ENCODE data around the gene USP31. TPM values are rescaled to one million over a fixed set of nuclear protein-coding genes. Genes with fewer than 3 reads are reported as not detected.

Gene USP31
- total and polyA plus RNA-seq, 2 donors from 2014 or later, result 3.5 to 19.7 TPM

- no peak for FAIRE-seq
- intact Hi-C loops (cut with DNase I), result no loop called here
Measured at GRCh38 chr16:23143391-23143790, 5.9 kb downstream of the USP31 start.

DNA sequence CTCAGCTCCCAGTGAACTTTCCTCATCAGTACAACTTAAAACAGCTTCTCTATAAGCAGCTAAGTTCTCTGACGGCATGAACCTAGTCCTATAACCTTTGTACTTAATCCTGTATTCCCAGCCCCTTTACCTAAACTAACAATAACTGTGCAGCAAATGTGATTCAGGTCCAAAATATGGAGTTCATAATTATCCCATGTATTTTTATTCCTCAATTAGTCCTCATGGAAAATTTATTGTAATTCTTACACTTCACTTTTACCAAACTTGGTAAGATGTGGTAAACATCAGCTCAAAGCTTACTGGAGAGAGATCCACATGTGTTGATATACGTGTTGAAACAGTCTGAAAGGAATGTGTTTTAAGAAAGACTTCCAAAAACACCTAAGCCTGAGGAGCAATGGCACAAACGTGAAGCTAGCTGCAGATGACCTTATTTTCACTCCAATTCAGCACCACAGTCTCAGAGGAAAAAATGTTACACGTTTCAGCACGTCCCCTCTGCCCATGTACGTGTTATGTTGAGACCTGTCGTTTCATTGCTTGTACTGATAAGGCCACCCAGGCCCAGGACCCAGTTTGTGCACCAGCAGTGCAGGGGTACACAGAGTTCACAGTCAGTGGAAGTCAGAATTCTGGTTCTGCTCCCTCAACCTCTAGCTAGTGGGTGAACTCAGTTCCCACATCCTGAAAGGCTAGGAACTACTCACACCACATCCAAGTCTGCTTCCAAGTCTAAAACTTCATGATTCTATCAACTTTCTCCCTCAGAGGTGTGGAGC lies 7.1 kb downstream of the USP31 start:
- Histone ChIP-seq H3K27me3 (ENCODE audit: control insufficient read depth, insufficient read depth, low read length) (no peaks in the 10 kb centered on the region), H3K4me1 (ENCODE audit: control insufficient read depth in 2 of 3, insufficient read depth in 2 of 3, low read depth in 1 of 3, low read length in 3 of 3) (peaks cover 0 to 4% (median 4%) of the 10 kb centered on the region in 3 donors), H3K9ac (ENCODE audit: low read length in 3 of 3) (no peak overlapping the region), H3K27ac (ENCODE audit: low read depth in 2 of 2, low read length in 2 of 2) (no peak overlapping the region), H3K9me3 (ENCODE audit: control insufficient read depth in 2 of 3, insufficient read depth in 1 of 3, low read length in 3 of 3) (peaks cover 0 to 4% (median 0%) of the 10 kb centered on the region in 3 donors), H3K36me3 (ENCODE audit: control insufficient read depth in 2 of 3, insufficient read depth in 3 of 3, low read length in 3 of 3) (no peaks in the 10 kb centered on the region), H3K4me3 (ENCODE audit: low read length in 3 of 3) (no peak overlapping the region)
- no peak for FAIRE-seq
- no peak for DNase-seq
- intact Hi-C loops (cut with DNase I), result no loop called here
- TF ChIP-seq, protein P1, sequence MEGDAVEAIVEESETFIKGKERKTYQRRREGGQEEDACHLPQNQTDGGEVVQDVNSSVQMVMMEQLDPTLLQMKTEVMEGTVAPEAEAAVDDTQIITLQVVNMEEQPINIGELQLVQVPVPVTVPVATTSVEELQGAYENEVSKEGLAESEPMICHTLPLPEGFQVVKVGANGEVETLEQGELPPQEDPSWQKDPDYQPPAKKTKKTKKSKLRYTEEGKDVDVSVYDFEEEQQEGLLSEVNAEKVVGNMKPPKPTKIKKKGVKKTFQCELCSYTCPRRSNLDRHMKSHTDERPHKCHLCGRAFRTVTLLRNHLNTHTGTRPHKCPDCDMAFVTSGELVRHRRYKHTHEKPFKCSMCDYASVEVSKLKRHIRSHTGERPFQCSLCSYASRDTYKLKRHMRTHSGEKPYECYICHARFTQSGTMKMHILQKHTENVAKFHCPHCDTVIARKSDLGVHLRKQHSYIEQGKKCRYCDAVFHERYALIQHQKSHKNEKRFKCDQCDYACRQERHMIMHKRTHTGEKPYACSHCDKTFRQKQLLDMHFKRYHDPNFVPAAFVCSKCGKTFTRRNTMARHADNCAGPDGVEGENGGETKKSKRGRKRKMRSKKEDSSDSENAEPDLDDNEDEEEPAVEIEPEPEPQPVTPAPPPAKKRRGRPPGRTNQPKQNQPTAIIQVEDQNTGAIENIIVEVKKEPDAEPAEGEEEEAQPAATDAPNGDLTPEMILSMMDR (IDR thresholded peaks at IDR 0.05; ENCODE audit: borderline replicate concordance, extremely low read depth, insufficient read depth), result no peak

More at GRCh38 chr16:23143391-23143790, 5.9 kb downstream of the USP31 start:
- Histone ChIP-seq H3K9me3 (ENCODE audit: control insufficient read depth in 2 of 3, insufficient read depth in 1 of 3, low read length in 3 of 3) (no peaks in the 10 kb centered on the region), H3K27ac (ENCODE audit: low read depth in 2 of 2, low read length in 2 of 2) (no peak overlapping the region), H3K27me3 (ENCODE audit: control insufficient read depth, insufficient read depth, low read length) (no peaks in the 10 kb centered on the region), H3K4me1 (ENCODE audit: control insufficient read depth in 2 of 3, insufficient read depth in 2 of 3, low read depth in 1 of 3, low read length in 3 of 3) (peaks cover 0 to 11% (median 8%) of the 10 kb centered on the region in 3 donors), H3K36me3 (ENCODE audit: control insufficient read depth in 2 of 3, insufficient read depth in 3 of 3, low read length in 3 of 3) (no peaks in the 10 kb centered on the region), H3K9ac (ENCODE audit: low read length in 3 of 3) (no peak overlapping the region), H3K4me3 (ENCODE audit: low read length in 3 of 3) (no peak overlapping the region)
- DNase-seq, result no peak
- TF ChIP-seq, protein P1 (IDR thresholded peaks at IDR 0.05; ENCODE audit: borderline replicate concordance, extremely low read depth, insufficient read depth), result no peak

GRCh38 chr16:23141500-23141899 lies 7.8 kb downstream of the USP31 start:
- H3K36me3 ChIP-seq (ENCODE audit: control insufficient read depth in 2 of 3, insufficient read depth in 3 of 3, low read length in 3 of 3), result no peaks in the 10 kb centered on the region
- no peak overlapping the region for H3K4me3 ChIP-seq (ENCODE audit: low read length in 3 of 3)
- TF ChIP-seq, protein P1 (IDR thresholded peaks at IDR 0.05; ENCODE audit: borderline replicate concordance, extremely low read depth, insufficient read depth), result no peak
- no peak overlapping the region for H3K9ac ChIP-seq (ENCODE audit: low read length in 3 of 3)
- no peak for FAIRE-seq
- intact Hi-C loops (cut with DNase I), result no loop called here
- H3K4me1 ChIP-seq (ENCODE audit: control insufficient read depth in 2 of 3, insufficient read depth in 2 of 3, low read depth in 1 of 3, low read length in 3 of 3), result peaks cover 0 to 4% (median 4%) of the 10 kb centered on the region in 3 donors
- H3K9me3 ChIP-seq (ENCODE audit: control insufficient read depth in 2 of 3, insufficient read depth in 1 of 3, low read length in 3 of 3), result peaks cover 0 to 4% (median 0%) of the 10 kb centered on the region in 3 donors
- DNase-seq, result no peak
- H3K27ac ChIP-seq (ENCODE audit: low read depth in 2 of 2, low read length in 2 of 2), result no peak overlapping the region
- H3K27me3 ChIP-seq (ENCODE audit: control insufficient read depth, insufficient read depth, low read length), result no peaks in the 10 kb centered on the region

Data from kidney (tissue), 14 donors.